Measurements from ENCODE around the gene MLLT3.

GRCh38 chr9:20643660-20644059, 21.4 kb upstream of the MLLT3 start:
- no peak for TF ChIP-seq POLR2A (IDR thresholded peaks at IDR 0.05)
- TF ChIP-seq CTCF (IDR thresholded peaks at IDR 0.05), result no peak

All from uterus (tissue), 2 donors.